MCF 10A (cell line): ENCODE measurements around the gene HDAC11. TPM values are rescaled to one million over a fixed set of nuclear protein-coding genes. Genes with fewer than 3 reads are reported as not detected.
A peak's percentile ranks its signal among the peaks of the same experiment; 100 is the strongest.
"Not testable (repeated sequence)": the region's sequence is repeated elsewhere in the genome, so short reads cannot be mapped to it uniquely, and the experiment has no call there.

ENCODE experiments used
- BruUV-seq: library from RNA; stranded (reverse); fragments of 400-500 nt; replicated peaks from 2 replicates; lab custom pipeline; 2021; lab: Mats Ljungman, UMichigan
- CTCF ChIA-PET: fragments of 300-600 bp; sonication (Branson Sonifier 250); formaldehyde crosslinking; extraction: SDS; loops from one replicate; lab custom pipeline; 2021; ENCODE audit warnings: antibody characterized with exemption, inconsistent platforms; lab: Yijun Ruan, JAX
- POLR2A ChIA-PET: fragments of 300-600, 350-650 bp; sonication (Branson Sonifier 250); formaldehyde crosslinking; extraction: SDS; loops from one replicate; lab custom pipeline; 2020; ENCODE audit warnings: antibody characterized with exemption, inconsistent platforms; lab: Yijun Ruan, JAX
- DNase-seq: peaks from one replicate; pipeline ENCODE4 v3.0.0-alpha.2; 2018; ENCODE audit not compliant: unreplicated experiment
- H3K27ac Mint-ChIP-seq: one replicate; pipeline ENCODE4 v1.8.0; 2022; ENCODE audit warnings: mild to moderate bottlenecking, low read depth, mixed read lengths; ENCODE audit not compliant: unreplicated experiment
- H3K27me3 Mint-ChIP-seq: one replicate; pipeline ENCODE4 v1.8.0; 2022; ENCODE audit warnings: mixed read lengths; ENCODE audit not compliant: insufficient read depth, unreplicated experiment
- H3K36me3 Mint-ChIP-seq: one replicate; pipeline ENCODE4 v1.8.0; 2022; ENCODE audit warnings: mild to moderate bottlenecking, moderate library complexity, mixed read lengths; ENCODE audit not compliant: insufficient read depth, unreplicated experiment
- H3K4me1 Mint-ChIP-seq: one replicate; pipeline ENCODE4 v1.8.0; 2022; ENCODE audit warnings: mixed read lengths; ENCODE audit not compliant: insufficient read depth, unreplicated experiment
- H3K4me3 Mint-ChIP-seq: one replicate; pipeline ENCODE4 v1.8.0; 2022; ENCODE audit warnings: mild to moderate bottlenecking, moderate library complexity, mixed read lengths; ENCODE audit not compliant: unreplicated experiment
- H3K9me3 Mint-ChIP-seq: one replicate; pipeline ENCODE4 v1.8.0; 2022; ENCODE audit warnings: mixed read lengths; ENCODE audit not compliant: unreplicated experiment
- intact Hi-C: fragments of 100-400 bp; cut with micrococcal nuclease; formaldehyde crosslinking; loops from 2 replicates; pipeline ENCODE4 v1.14.1; 2022
- total RNA-seq: library from RNA; stranded (reverse); gene quantifications from 2 replicates; pipeline ENCODE4 v1.2.3, GENCODE V29; 2022
- TF ChIP-seq, protein P1 (sequence below): fragments of 200-600 bp; IDR thresholded peaks from one replicate; pipeline ENCODE4 v1.8.0; 2022; ENCODE audit warnings: antibody characterized with exemption, mild to moderate bottlenecking; ENCODE audit not compliant: unreplicated experiment

HDAC11 gene
- total RNA-seq, 1 experiment from 2014 or later, result 8.7 TPM

DNA sequence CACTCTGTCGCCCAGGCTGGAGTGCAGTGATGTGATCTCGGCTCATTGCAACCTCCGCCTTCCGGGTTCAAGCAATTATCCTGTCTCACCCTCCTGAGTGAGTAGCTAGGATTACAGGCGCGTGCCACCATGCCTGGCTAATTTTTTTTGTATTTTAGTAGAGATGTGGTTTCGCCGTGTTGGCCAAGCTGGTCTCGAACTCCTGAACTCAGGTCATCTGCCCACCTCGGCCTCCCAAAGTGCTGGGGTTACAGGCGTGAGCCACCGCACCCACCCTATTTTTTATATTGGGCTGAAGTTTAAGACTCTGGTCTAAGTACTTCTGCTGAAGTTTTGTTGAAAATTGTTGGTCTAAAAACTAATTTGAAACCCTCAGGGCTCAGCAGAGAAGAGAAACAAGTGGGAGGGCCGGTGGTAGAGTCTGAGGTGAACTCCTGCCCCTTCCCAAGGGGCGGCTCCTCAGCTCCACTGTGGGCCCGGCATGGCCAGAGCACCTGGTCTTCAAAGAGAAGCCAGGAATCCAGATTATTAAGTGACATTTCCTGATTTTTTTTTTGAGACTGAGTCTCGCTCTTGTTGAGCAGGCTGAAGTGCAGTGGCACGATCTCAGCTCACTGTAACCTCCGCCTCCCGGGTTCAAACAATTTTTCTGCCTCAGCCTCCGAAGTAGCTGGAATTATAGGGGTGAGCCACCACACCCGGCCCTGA is 4.0 kb downstream of the HDAC11 start:
- no peak overlapping the region for H3K4me3 Mint-ChIP-seq
- H3K27me3 Mint-ChIP-seq, result no peaks in the 10 kb centered on the region
- peaks cover 18% of the 10 kb centered on the region for H3K4me1 Mint-ChIP-seq
- TF ChIP-seq, protein P1, sequence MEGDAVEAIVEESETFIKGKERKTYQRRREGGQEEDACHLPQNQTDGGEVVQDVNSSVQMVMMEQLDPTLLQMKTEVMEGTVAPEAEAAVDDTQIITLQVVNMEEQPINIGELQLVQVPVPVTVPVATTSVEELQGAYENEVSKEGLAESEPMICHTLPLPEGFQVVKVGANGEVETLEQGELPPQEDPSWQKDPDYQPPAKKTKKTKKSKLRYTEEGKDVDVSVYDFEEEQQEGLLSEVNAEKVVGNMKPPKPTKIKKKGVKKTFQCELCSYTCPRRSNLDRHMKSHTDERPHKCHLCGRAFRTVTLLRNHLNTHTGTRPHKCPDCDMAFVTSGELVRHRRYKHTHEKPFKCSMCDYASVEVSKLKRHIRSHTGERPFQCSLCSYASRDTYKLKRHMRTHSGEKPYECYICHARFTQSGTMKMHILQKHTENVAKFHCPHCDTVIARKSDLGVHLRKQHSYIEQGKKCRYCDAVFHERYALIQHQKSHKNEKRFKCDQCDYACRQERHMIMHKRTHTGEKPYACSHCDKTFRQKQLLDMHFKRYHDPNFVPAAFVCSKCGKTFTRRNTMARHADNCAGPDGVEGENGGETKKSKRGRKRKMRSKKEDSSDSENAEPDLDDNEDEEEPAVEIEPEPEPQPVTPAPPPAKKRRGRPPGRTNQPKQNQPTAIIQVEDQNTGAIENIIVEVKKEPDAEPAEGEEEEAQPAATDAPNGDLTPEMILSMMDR, result no peak
- no TSS peak for BruUV-seq
- DNase-seq, result no peak
- ChIA-PET CTCF (interaction anchor here (0.6 to 3.7 kb wide), 8 partner anchors 12 to 401 kb away, joined by 3 to 18 read pairs (median 4); no protein-coding TSS in a partner anchor), POLR2A (interaction anchor here (0.7 to 2.4 kb wide), 3 partner anchors 13 to 1468 kb away, joined by 3 to 10 read pairs (median 3); no protein-coding TSS in a partner anchor)
- intact Hi-C loops, result no loop called here
- H3K36me3 Mint-ChIP-seq, result peaks cover 5% of the 10 kb centered on the region
- peak overlapping the region; percentile 92 for H3K27ac Mint-ChIP-seq
- H3K9me3 Mint-ChIP-seq, result no peaks in the 10 kb centered on the region

DNA sequence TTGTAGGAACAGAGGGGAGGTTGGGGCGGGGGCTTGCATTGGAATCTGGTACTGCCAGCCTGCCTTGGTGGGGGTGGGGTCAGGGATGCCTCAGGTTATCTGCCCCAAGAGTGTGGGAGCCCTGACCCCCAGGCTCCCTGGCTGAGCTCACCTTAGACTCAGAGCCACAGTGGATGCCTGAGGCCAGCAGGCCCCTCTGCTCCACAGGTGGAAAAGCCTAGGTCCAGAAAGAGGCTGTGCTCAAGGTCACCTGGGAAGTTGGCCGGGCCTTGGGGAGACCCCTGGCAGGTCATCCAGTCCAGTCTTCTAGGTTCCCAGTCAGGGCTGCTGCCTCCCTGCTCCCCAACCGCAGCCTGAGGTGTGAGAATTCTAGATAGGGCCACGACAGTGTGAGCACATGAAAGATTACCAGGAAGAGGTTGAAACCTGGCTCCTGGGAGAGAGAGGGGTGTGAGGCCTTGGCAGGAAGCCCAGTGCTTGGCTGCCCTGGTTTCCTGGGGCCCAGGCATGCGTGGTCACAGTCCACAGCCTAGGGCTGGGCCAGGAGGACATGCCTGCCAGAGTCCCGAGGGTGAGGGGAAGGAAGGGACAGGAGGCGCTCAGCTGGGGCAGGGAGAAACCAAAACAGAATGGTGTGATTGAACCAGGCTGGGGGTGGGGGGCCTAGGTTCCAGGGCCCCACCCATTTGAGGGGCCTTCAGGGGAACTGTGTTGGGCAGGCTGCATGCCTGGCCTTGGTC is 4.9 kb downstream of the HDAC11 start:
- intact Hi-C loops, result no loop called here
- Mint-ChIP-seq H3K4me3 (peak overlapping the region; percentile 28), H3K27me3 (no peaks in the 10 kb centered on the region), H3K9me3 (no peaks in the 10 kb centered on the region), H3K4me1 (peaks cover 18% of the 10 kb centered on the region), H3K27ac (peak overlapping the region; percentile 92), H3K36me3 (peaks cover 5% of the 10 kb centered on the region)
- TF ChIP-seq, protein P1, result no peak
- POLR2A ChIA-PET, result interaction anchor here (0.6 to 2.4 kb wide), 5 partner anchors 13 to 642 kb away, joined by 3 to 10 read pairs (median 3); partner anchors contain the start of genes CHCHD4 and TMEM43
- DNase-seq, result peak; percentile 94
- no TSS peak for BruUV-seq
- CTCF ChIA-PET, result interaction anchor here (0.6 to 3.7 kb wide), 14 partner anchors 9 to 1455 kb away, joined by 3 to 18 read pairs (median 4); no protein-coding TSS in a partner anchor

DNA sequence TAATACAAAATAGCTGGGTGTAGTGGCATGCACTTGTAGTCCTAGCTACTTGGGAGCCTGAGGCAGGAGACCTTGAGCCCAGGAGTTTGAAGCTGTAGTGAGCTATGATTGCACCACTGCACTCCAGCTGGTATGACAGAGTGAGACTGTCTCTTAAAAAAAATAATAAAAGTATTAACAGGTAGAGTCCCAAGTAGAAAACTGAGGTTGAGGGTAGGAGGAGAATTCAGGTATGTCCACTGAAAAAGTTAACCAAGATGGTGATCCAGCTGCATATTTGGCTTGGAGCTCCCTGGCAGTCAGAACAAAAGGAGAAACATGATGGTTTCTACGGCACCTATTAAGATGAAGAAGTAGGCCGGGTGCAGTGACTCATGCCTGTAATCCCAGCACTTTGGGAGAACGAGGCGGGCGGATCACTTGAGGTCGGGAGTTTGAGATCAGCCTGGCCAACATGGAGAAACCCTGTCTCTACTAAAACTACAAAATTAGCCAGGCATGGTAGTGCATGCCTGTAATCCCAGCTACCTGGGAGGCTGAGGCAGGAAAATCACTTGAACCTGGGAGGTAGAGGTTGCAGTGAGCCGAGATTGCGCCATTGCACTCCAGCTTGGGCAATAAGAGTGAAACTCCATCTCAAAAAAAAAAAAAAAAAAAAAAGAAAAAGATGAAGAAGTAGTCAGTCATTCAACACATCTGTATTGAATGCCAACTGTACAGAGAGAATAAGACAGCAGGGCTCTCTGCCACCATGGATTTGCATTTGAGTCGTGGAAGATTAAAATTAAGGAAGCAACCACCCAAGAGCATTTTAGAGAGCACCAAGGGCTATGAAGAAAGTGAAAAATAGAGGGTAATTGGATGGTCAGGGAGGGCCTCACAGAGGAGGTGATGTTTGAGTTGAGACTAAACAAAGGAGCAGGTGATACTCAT is 5.8 kb downstream of the HDAC11 start:
- intact Hi-C loops, H3K9me3 Mint-ChIP-seq, BruUV-seq, H3K36me3 Mint-ChIP-seq, H3K27me3 Mint-ChIP-seq: not testable (repeated sequence)
- Mint-ChIP-seq H3K27ac (peak overlapping the region; percentile 92), H3K4me1 (peaks cover 18% of the 10 kb centered on the region), H3K4me3 (peak overlapping the region; percentile 39)
- peak; percentile 81 for DNase-seq
- CTCF ChIA-PET, result interaction anchor here (0.7 to 3.7 kb wide), 15 partner anchors 8 to 1454 kb away, joined by 3 to 18 read pairs (median 6); no protein-coding TSS in a partner anchor
- POLR2A ChIA-PET, result interaction anchor here (0.6 to 2.4 kb wide), 5 partner anchors 22 to 641 kb away, joined by 3 to 10 read pairs (median 3); partner anchors contain the start of genes CHCHD4 and TMEM43

DNA sequence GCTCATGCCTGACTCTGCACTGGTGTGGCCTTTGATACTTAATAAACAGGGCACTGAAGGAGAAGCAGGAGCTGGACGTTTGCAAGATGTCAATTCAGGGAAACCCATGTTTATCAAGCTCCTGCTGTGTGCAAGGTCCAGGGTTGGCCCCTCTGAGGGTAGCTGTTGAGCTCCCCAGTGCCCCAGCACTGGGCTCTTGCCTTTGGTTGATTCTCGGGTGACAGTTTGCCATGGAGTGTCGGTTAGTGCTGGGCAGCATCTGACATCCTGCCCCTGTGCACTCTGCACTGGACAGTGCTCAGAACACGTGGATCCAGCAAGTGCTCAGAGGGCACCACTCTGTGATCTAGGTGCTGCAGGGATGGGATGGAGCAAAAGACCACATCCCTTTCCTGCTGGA is 7.3 kb downstream of the HDAC11 start:
- Mint-ChIP-seq H3K4me1 (peaks cover 13% of the 10 kb centered on the region), H3K27me3 (no peaks in the 10 kb centered on the region), H3K9me3 (no peaks in the 10 kb centered on the region), H3K4me3 (no peak overlapping the region), H3K36me3 (no peaks in the 10 kb centered on the region), H3K27ac (no peak overlapping the region)
- DNase-seq, result no peak
- ChIA-PET CTCF (interaction anchor here (0.8 to 3.7 kb wide), 7 partner anchors 8 to 164 kb away, joined by 3 to 18 read pairs (median 6); no protein-coding TSS in a partner anchor), POLR2A (no interaction called here)
- intact Hi-C loops, result no loop called here
- TF ChIP-seq, protein P1, result no peak
- no TSS peak for BruUV-seq
